Activated naive CD4-positive, alpha-beta T cell treated with anti-CD3 and anti-CD28 coated beads for 36 hours (primary cell): Measurements from ENCODE around the gene PIEZO1. TPM values are rescaled to one million over a fixed set of nuclear protein-coding genes. Genes with fewer than 3 reads are reported as not detected.

Source experiments
- CTCF ChIA-PET: fragments of 350-600 bp; sonication (Branson Sonifier 250); formaldehyde crosslinking; loops from one replicate; lab custom pipeline; 2021; ENCODE audit warnings: antibody characterized with exemption; lab: Charles Lee
- DNase-seq: peaks from one replicate; pipeline ENCODE4 v3.0.0-alpha.2; 2020
- H3K27ac Mint-ChIP-seq: one replicate; pipeline ENCODE4 v1.8.0; 2021; ENCODE audit warnings: mild to moderate bottlenecking, mixed read lengths
- H3K27me3 Mint-ChIP-seq: one replicate; pipeline ENCODE4 v1.8.0; 2021; ENCODE audit warnings: low read depth, mixed read lengths
- H3K36me3 Mint-ChIP-seq: one replicate; pipeline ENCODE4 v1.8.0; 2021; ENCODE audit warnings: low read depth, mixed read lengths
- H3K4me1 Mint-ChIP-seq: one replicate; pipeline ENCODE4 v1.8.0; 2021; ENCODE audit warnings: low read depth, mixed read lengths
- H3K4me3 Mint-ChIP-seq: one replicate; pipeline ENCODE4 v1.8.0; 2021; ENCODE audit warnings: mild to moderate bottlenecking, moderate library complexity, mixed read lengths
- H3K9me3 Mint-ChIP-seq: one replicate; pipeline ENCODE4 v1.8.0; 2021; ENCODE audit warnings: mixed read lengths
- intact Hi-C: fragments of 100-400 bp; cut with micrococcal nuclease; formaldehyde crosslinking; loops from one replicate; pipeline ENCODE4 v1.15.1; 2023
- total RNA-seq, 2 experiments: library from RNA; stranded (reverse); gene quantifications; one replicate each; pipeline ENCODE4 v1.2.3, GENCODE V29; 2021

The PIEZO1 gene
- total RNA-seq, 2 experiments from 2014 or later = 78.2 to 80.1 TPM

DNA sequence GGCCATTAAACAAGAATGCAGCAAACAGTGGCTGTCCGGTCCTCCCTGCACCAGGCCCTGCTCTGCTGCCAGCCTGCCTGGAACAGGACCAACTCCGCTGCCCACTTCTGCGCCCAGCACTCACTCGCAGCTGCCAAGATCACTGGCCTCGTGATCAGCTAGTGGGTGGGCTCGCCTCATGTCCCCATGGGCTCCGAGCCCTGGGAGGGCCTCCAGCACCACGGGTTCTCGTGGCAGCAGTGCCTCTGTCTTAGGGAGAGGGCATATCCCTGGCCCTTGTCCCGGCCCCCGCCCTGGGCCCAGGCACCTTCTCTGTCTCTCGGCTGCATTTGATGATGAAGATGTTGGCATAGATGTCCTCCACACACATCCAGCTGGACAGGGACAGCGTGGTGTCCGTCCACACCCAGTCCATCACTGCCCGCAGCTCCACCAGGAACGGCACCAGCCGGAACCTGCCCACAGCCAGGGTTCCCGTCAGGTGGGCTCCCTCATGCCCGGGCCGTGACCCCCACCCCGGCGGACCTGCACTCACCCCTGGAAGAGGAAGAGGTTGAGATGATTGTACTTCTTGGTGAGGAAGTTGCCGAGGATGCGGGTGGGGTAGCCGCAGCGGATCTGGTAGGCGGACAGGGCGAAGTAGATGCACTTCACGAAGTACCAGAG is 65.6 kb downstream of the PIEZO1 start:
- Mint-ChIP-seq H3K4me1 (no peaks in the 10 kb centered on the region), H3K9me3 (no peaks in the 10 kb centered on the region), H3K4me3 (no peak overlapping the region), H3K27ac (no peak overlapping the region), H3K27me3 (no peaks in the 10 kb centered on the region), H3K36me3 (peaks cover 18% of the 10 kb centered on the region)
- intact Hi-C loops = no loop called here
- CTCF ChIA-PET = interaction anchor here (0.8 to 1.7 kb wide), 2 partner anchors 12 to 24 kb away, joined by 3 to 6 read pairs; no protein-coding TSS in a partner anchor
- no peak for DNase-seq

DNA sequence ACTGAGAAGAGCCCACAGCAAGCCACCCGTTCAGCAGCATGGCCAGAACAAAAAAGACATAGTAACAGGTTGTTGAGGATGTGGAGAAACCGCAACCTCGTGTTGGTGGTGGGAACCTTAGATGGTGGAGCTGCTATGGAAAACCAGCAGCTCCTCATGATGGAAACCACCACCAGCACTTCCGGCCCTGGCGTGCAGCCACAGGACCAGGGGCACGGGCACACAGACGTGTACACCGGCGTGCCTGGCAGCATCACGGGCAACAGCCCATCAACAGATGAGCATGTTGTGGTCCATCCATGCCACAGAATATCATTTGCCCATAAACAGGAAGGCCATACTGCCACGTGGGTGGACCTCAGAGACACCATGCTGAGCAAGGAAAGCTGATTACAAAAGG is 66.8 kb downstream of the PIEZO1 start:
- peaks cover 18% of the 10 kb centered on the region for H3K36me3 Mint-ChIP-seq
- H3K4me3 Mint-ChIP-seq = no peak overlapping the region
- H3K4me1 Mint-ChIP-seq = no peaks in the 10 kb centered on the region
- H3K27ac Mint-ChIP-seq = no peak overlapping the region
- no peak for DNase-seq
- CTCF ChIA-PET = interaction anchor here (0.8 kb wide), 1 partner anchor 11 kb away, joined by 3 read pairs; no protein-coding TSS in a partner anchor
- intact Hi-C loops = no loop called here
- H3K9me3 Mint-ChIP-seq = no peaks in the 10 kb centered on the region
- no peaks in the 10 kb centered on the region for H3K27me3 Mint-ChIP-seq

DNA sequence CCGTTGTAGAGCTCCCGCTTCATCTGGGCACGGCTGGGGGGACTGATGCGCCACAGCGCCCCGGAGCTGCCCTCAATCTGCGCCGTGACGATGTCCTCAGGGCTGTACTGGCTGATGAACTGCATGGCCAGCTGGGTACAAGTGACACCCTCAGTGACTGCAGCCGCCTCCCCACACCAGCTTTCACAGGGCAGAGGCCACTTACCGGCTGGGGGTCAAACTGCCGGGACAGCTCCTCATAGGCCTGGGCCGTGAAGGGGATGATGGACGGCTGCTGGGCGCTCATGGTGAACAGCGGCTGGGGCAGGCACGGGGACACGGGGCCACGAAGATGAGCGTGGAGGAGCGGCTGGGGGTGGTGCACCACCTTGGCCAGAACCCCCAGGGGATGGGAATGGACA is 68.4 kb downstream of the PIEZO1 start:
- H3K4me1 Mint-ChIP-seq = no peaks in the 10 kb centered on the region
- no peak overlapping the region for H3K4me3 Mint-ChIP-seq
- H3K9me3 Mint-ChIP-seq = no peaks in the 10 kb centered on the region
- H3K27me3 Mint-ChIP-seq = no peaks in the 10 kb centered on the region
- H3K27ac Mint-ChIP-seq = no peak overlapping the region
- intact Hi-C loops = no loop called here
- CTCF ChIA-PET = interaction anchor here (1.3 kb wide), 1 partner anchor 21 kb away, joined by 4 read pairs; no protein-coding TSS in a partner anchor
- peaks cover 17% of the 10 kb centered on the region for H3K36me3 Mint-ChIP-seq
- DNase-seq = no peak

DNA sequence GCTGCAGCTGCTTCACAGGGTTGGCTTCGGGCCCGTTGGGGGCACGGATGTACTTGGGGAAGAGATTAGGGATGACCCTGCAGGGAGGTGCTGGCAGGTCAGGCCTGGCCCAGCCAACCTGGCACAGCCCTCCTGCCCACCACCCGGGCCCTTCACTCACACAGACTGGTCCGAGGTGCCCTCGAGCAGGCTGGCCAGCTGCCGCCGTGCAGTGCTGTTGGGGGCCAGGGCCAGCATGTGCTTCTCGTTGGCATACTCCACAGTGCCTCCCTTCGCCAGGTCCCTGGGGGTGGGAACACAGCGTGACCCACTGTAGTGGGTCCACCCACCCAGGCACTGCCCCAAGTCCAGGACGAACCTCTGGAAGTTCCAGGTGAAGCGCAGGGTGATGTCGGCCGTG is 68.8 kb downstream of the PIEZO1 start:
- CTCF ChIA-PET = interaction anchor here (1.3 kb wide), 1 partner anchor 21 kb away, joined by 4 read pairs; no protein-coding TSS in a partner anchor
- Mint-ChIP-seq H3K4me3 (no peak overlapping the region), H3K27ac (no peak overlapping the region), H3K9me3 (no peaks in the 10 kb centered on the region), H3K27me3 (no peaks in the 10 kb centered on the region), H3K4me1 (no peaks in the 10 kb centered on the region), H3K36me3 (peaks cover 17% of the 10 kb centered on the region)
- intact Hi-C loops = no loop called here
- DNase-seq = no peak

DNA sequence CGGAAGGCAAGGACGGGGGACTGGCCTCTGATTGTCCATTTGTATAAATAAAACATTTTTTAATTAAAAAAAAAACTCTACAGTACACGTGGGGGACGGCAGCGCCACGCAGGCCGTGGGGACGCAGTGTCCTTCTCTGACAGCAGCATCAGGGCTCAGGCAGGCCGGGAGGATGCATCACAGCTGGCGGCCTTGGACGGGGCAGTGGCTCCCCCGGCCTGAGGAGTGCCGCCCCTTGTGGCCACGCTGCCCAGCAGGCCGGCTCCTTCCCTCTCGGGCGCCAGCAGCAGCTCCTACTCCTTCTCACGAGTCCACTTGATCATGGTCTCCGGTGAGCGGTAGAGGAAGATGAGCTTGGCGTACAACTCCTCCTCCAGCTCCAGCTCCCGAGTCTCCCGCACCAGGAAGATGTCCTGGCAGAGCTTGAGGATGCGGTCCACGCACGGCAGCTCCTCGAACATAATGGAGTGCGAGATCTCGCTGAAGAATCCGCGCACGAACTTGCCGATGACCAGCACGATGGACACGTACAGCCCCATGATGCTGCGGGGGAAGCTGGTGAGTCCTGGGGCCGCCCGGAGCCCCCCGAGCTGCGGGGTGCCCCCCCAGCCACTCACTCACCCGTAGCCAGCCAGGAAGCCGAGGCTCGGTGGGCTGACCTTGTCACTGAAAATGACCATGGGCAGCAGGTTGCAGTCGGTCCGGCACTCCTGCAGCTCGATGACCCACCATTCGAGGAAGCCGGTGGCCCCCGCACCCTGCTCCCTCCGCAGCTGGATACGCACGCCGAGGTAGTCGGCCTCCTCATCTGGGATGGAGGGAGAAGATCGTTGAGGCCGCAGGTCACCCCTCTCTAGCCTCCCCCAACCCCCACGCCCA is 69.5 kb downstream of the PIEZO1 start:
- H3K27ac Mint-ChIP-seq = no peak overlapping the region
- CTCF ChIA-PET = no interaction called here
- no peak overlapping the region for H3K4me3 Mint-ChIP-seq
- no peak for DNase-seq
- H3K9me3 Mint-ChIP-seq = no peaks in the 10 kb centered on the region
- H3K27me3 Mint-ChIP-seq = no peaks in the 10 kb centered on the region
- intact Hi-C loops = no loop called here
- H3K4me1 Mint-ChIP-seq = peaks cover 4% of the 10 kb centered on the region
- peaks cover 17% of the 10 kb centered on the region for H3K36me3 Mint-ChIP-seq

DNA sequence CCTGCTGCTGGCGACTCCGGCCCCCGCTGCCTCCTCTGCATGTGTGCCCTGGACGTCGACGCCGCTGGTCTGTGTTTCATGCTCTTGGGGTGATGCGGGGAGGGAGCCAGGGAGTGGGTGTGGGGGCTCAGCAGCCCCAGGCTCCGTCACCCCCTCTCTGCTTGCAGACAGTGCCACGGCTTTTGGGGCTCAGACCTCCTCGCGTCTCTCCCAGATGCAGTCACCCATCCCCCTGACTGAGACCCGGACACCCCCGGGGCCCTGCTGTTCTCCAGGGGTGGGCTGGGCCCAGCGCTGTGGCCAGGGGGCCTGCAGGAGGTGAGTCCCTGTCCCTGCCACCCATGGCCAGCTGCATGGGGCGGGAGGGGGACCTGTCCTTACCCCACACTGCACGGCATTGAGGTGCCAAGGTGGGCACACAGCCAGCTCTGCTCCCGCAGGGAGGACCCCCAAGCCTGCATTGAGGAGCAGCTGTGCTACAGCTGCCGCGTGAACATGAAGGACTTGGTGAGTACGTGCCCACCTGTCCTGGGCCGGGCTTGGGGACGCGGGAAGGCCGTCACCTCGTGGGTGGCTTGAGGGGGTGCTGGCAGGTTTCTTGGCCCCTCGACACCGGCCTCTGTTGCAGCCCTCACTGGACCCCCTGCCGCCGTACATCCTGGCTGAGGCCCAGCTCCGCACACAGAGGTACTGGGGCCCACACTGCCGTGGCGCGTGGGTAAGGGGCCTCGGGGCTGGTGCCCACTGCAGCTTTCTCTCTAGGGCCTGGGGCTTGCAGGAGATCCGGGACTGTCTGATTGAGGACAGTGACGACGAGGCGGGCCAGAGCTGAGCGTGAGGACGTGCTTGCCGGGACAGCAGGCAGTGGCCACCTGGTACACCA is 70.4 kb downstream of the PIEZO1 start:
- H3K4me1 Mint-ChIP-seq = peaks cover 5% of the 10 kb centered on the region
- H3K36me3 Mint-ChIP-seq = peaks cover 13% of the 10 kb centered on the region
- H3K4me3 Mint-ChIP-seq = no peak overlapping the region
- intact Hi-C loops = no loop called here
- no peak overlapping the region for H3K27ac Mint-ChIP-seq
- no peak for DNase-seq
- CTCF ChIA-PET = no interaction called here
- H3K27me3 Mint-ChIP-seq = no peaks in the 10 kb centered on the region
- H3K9me3 Mint-ChIP-seq = no peaks in the 10 kb centered on the region

DNA sequence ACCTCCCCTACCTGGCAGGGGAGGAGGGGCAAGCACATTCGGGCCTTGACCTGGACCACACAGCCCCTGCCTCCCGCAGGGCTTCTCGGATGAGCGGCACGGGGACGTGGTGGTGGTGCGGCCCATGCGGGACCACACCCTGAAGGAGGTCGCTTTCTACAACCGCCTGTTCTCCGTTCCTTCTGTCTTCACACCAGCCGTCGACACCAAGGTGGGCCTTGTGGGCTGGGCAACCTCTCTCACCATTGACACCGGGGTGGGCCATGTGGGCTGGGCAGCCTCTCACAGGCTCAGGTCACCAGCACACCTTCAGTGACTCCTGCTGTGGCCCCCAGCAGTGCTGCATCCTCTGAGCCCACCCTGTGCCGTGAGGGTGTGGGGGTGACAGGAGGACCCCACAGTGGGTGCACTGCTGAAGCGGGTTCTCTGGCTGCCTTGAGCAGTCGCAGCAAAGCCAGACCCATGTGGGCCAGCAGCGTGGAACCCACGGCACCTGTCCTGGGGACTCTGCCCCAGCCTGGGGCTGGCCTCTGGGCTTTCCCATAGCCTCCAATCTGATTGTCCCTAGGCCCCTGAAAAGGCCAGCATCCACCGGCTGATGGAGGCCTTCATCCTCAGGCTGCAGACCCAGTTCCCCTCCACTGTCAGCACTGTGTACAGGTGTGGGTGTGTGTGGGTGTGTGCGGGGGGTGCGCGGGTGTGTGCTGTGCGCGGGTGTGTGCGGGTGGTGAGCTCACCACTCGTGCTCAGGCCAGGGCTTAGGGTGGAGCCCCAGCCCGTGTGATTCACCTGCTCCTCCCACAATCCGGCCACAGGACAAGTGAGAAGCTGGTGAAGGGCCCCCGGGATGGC is 71.2 kb downstream of the PIEZO1 start:
- CTCF ChIA-PET = no interaction called here
- no peak overlapping the region for H3K4me3 Mint-ChIP-seq

DNA sequence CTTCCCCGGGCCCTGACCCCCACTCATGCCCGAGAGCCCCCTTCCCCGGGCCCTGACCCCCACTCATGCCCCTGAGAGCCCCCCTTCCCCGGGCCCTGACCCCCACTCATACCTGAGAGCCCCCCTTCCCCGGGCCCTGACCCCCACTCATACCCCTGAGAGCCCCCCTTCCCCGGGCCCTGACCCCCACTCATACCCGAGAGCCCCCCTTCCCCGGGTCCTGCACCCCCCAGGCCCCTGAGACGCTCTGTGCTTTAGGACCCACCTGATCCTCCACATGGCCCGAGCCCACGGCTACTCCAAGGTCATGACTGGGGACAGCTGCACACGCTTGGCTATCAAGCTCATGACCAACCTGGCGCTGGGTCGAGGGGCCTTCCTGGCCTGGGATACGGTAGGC is 72.0 kb downstream of the PIEZO1 start:
- Mint-ChIP-seq H3K27me3 (no peaks in the 10 kb centered on the region), H3K36me3 (peaks cover 11% of the 10 kb centered on the region), H3K4me3 (no peak overlapping the region), H3K4me1 (peaks cover 7% of the 10 kb centered on the region), H3K27ac (no peak overlapping the region), H3K9me3 (no peaks in the 10 kb centered on the region)
- intact Hi-C loops = no loop called here
- CTCF ChIA-PET = no interaction called here
- DNase-seq = no peak

More for the DNA sequence above, 71.2 kb downstream of the PIEZO1 start:
- intact Hi-C loops = no loop called here
- no peak for DNase-seq
- H3K4me1 Mint-ChIP-seq = peaks cover 5% of the 10 kb centered on the region
- H3K27ac Mint-ChIP-seq = no peak overlapping the region
- H3K36me3 Mint-ChIP-seq = peaks cover 11% of the 10 kb centered on the region
- H3K27me3 Mint-ChIP-seq = no peaks in the 10 kb centered on the region
- no peaks in the 10 kb centered on the region for H3K9me3 Mint-ChIP-seq

DNA sequence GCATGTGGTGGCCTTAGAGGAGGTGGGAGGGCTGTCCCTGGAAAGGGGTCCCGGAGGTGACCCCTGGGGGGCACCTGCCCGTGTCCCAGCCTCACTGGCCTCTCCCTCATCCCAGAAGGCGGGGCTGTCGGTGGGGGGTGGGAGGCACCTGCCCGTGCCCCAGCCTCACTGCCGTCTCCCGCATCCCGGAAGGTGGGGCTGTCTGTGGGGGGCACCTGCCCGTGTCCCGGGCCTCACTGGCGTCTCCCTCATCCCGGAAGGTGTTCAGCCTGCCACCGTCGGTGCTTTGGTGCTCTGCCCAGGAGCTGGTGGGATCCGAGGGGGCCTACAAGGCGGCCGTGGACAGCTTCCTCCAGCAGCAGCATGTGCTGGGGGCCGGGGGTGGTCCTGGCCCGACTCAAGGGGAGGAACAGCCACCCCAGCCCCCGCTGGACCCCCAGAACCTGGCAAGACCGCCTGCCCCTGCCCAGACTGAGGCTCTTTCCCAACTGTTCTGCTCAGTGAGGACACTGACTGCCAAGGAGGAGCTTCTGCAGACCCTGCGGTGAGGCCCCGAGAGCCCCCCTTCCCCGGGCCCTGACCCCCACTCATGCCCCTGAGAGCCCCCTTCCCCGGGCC is 72.5 kb downstream of the PIEZO1 start:
- H3K9me3 Mint-ChIP-seq = no peaks in the 10 kb centered on the region
- no peak overlapping the region for H3K4me3 Mint-ChIP-seq
- CTCF ChIA-PET = no interaction called here
- intact Hi-C loops = no loop called here
- DNase-seq = no peak
- no peak overlapping the region for H3K27ac Mint-ChIP-seq
- peaks cover 9% of the 10 kb centered on the region for H3K36me3 Mint-ChIP-seq
- no peaks in the 10 kb centered on the region for H3K27me3 Mint-ChIP-seq
- peaks cover 13% of the 10 kb centered on the region for H3K4me1 Mint-ChIP-seq

DNA sequence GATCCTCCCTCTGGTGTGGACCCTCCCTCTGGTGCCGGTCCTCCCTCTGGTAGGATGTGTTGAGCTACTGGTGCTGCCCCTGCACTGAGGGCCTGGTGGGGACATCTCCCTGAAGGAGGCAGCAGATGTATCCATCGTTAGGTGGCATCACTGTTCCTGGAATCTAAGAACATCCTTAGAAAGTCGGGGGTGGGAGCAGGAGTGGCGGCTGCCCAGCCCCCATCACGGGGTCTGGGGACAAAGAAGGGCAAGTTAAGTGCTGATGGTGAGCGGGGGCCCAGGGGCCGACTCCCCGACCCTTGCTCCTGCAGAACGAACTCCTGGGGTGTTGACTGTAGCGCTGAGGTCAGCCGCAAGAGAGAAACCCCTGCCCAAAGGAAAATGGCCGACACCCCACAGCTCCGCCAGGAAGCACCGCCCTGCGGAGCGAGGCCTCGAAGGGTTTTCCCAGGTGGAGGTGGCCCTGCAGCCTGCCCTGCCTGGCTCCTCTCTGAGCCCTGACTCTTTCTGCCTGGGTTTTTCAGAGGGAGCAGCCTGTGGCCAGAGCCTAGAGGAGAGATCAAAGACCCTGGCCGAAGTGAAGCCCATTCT is 73.2 kb downstream of the PIEZO1 start:
- no peak for DNase-seq
- H3K27me3 Mint-ChIP-seq = no peaks in the 10 kb centered on the region
- intact Hi-C loops = no loop called here
- no peaks in the 10 kb centered on the region for H3K9me3 Mint-ChIP-seq
- CTCF ChIA-PET = no interaction called here
- H3K4me1 Mint-ChIP-seq = peaks cover 19% of the 10 kb centered on the region
- H3K36me3 Mint-ChIP-seq = peaks cover 6% of the 10 kb centered on the region
- H3K4me3 Mint-ChIP-seq = no peak overlapping the region
- H3K27ac Mint-ChIP-seq = no peak overlapping the region

DNA sequence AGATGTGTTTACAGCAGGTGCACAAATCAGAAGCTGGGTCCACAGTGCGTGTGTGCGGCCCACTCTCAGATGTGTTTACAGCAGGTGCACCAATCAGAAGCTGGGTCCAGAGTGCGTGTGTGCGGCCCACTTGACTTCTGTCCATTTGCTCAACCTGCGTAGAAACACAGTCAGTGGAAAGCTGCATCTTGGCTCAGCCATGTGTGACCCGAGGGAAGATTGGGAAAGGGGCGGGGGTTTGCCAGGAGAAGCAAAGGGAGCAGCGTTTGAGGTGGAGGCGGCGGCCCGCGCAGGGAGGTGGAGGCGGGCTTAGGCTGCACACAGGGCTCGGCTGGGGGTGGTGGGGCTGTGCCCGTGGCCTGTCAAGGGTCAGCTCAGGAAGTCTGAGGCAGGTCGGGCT is 74.5 kb downstream of the PIEZO1 start:
- DNase-seq = no peak
- Mint-ChIP-seq H3K27ac (no peak overlapping the region), H3K4me3 (no peak overlapping the region), H3K4me1 (peaks cover 19% of the 10 kb centered on the region), H3K36me3 (peaks cover 4% of the 10 kb centered on the region), H3K27me3 (no peaks in the 10 kb centered on the region), H3K9me3 (no peaks in the 10 kb centered on the region)
- intact Hi-C loops = no loop called here
- CTCF ChIA-PET = interaction anchor here (1.1 kb wide), 1 partner anchor 27 kb away, joined by 3 read pairs; no protein-coding TSS in a partner anchor
